AG09309 (cell line): Measurements from ENCODE around the gene TCF3.

ENCODE experiments used
- DNase-seq: peaks from one replicate; pipeline ENCODE4 v3.0.0-alpha.2; 2010; ENCODE audit warnings: low read depth
- H3K4me3 ChIP-seq: 2 replicates; pipeline ENCODE4 v1.5.1; 2011; ENCODE audit warnings: mild to moderate bottlenecking, low read depth, low read length, moderate library complexity; ENCODE audit not compliant: control insufficient read depth
- TF ChIP-seq, protein P1 (sequence below): IDR thresholded peaks from 2 replicates; pipeline ENCODE4 v1.5.1; 2011; ENCODE audit warnings: mild to moderate bottlenecking, low read depth, low read length, inconsistent platforms; ENCODE audit not compliant: insufficient read depth, control insufficient read depth; ENCODE audit errors: missing control alignments

The TCF3 gene

DNA sequence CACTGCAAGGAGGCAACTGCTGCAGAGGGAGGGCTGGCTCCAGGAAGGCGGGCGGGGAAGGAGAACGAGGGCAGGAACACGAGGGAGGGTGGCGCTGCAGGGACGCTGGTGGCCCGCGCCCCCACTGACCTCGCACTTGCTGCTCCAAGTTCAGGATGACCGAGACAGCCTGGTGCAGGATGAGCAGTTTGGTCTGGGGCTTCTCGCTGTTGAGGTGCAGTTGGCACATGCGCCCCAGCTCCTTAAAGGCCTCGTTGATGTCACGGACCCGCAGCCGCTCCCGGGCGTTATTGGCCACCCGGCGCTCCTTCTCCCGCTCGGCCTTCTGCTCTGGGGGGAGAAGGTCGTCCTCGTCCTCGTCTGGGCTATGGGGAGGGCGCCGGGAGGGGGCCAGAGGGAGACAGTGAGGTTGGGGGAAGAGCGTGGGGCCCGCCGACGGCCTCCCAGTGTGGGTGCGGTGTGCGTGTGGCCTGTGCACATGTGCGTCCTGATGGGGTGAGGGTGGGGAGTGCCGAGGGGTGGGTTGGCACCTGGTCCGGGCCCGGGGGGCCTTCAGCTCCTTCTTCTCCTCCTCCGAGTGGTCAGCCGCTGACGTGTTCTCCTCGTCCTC lies 37.2 kb downstream of the TCF3 start:
- DNase-seq: no peak
- TF ChIP-seq, protein P1, sequence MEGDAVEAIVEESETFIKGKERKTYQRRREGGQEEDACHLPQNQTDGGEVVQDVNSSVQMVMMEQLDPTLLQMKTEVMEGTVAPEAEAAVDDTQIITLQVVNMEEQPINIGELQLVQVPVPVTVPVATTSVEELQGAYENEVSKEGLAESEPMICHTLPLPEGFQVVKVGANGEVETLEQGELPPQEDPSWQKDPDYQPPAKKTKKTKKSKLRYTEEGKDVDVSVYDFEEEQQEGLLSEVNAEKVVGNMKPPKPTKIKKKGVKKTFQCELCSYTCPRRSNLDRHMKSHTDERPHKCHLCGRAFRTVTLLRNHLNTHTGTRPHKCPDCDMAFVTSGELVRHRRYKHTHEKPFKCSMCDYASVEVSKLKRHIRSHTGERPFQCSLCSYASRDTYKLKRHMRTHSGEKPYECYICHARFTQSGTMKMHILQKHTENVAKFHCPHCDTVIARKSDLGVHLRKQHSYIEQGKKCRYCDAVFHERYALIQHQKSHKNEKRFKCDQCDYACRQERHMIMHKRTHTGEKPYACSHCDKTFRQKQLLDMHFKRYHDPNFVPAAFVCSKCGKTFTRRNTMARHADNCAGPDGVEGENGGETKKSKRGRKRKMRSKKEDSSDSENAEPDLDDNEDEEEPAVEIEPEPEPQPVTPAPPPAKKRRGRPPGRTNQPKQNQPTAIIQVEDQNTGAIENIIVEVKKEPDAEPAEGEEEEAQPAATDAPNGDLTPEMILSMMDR: no peak
- H3K4me3 ChIP-seq: no peak overlapping the region

- no peak for DNase-seq
- TF ChIP-seq, protein P1: no peak
- no peak overlapping the region for H3K4me3 ChIP-seq
These were observed 38.4 kb downstream of the TCF3 start for GRCh38 chr19:1613808-1614570.

DNA sequence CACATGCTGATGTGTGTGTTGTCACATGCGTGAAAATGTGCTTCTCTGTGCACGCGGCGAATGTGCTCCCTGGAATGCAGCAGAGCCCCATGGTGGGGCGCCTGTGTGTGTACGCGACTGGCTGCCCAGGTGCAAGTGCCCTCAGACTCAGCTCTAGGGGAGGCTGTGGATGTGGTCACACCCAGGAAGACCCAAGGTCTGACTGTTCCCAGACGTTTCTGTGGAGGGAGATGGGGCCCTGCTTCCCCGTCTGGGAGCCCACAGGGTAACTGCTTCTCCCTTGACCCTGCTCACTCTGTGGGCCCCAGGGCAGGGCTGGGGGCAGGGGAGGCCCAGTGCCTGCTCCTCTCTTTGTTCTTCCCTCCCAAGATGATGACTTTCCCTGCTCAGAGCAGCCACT lies 39.3 kb downstream of the TCF3 start:
- TF ChIP-seq, protein P1: no peak
- DNase-seq: no peak
- no peak overlapping the region for H3K4me3 ChIP-seq

DNA sequence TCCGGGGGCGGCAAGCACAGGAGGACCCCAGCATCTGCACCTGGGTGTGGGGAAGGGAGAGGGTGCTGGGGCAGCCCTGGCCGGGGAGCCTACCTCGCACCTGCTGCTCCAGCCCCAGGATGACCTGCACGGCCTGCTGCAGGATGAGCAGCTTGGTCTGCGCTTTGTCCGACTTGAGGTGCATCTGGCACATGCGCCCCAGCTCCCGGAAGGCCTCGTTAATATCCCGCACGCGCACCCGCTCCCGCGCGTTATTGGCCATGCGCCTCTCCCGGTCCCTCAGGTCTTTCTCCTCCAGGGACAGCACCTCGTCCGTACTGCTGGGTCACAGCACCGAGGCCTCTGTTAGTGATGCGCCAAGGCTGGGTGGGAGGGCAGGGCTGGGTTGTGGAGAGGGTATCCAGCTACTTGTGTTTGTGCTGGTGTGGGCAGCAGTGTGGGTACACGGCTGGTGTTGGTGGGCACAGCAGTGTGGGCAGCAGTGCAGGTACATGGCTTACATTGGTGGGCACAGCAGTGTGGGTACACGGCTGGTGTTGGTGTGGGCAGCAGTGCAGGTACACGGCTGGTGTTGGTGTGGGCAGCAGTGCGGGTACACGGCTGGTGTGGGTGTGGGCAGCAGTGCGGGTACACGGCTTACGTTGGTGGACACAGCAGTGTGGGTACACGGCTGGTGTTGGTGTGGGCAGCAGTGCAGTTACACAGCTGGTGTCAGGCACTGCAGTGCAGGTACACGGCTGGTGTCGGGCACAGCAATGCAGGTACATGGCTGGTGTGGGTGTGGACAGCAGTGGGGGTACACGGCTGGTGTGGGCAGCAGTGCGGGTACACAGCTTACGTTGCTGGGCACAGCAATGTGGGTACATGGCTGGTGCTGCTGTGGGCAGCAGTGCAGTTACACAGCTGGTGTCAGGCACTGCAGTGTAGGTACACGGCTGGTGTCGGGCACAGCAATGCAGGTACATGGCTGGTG lies 40.0 kb downstream of the TCF3 start:
- TF ChIP-seq, protein P1: no peak
- no peak for DNase-seq
- H3K4me3 ChIP-seq: no peak overlapping the region

GRCh38 chr19:1611353-1611752 lies 41.1 kb downstream of the TCF3 start:
- no peak overlapping the region for H3K4me3 ChIP-seq
- TF ChIP-seq, protein P1: no peak
- DNase-seq: no peak

DNA sequence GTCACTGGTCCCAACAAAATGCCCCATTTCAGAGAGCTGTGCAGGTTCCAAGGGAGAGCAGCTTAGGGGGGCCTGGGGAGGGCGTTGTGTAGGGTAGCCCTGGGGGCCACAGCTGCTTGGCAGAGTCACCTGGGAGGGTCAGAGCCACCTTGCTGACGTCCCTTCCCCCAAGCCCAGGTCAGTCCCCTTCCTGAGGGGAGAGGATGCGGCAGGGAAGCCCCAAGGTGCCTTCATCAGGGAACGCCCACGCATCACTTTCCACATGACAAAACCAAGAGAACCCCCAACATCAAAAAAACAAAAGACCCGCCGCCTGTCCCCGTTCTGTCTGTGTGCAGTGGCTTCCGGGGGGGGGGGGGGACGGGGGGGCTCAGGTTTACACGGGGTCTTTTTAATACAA lies 41.8 kb downstream of the TCF3 start:
- DNase-seq: no peak
- TF ChIP-seq, protein P1: no peak
- no peak overlapping the region for H3K4me3 ChIP-seq
